Upper lobe of right lung (tissue), 1 donor: ENCODE data around the gene GRK2. TPM values are rescaled to one million over a fixed set of nuclear protein-coding genes. Genes with fewer than 3 reads are reported as not detected.

ENCODE experiments used
- ATAC-seq: fragments of 200-7000 bp; cut with Tn5 transposase; one replicate; pipeline ENCODE4 v1.9.1; 2020; ENCODE audit warnings: mild to moderate bottlenecking, moderate library complexity
- DNase-seq: peaks from one replicate; pipeline ENCODE4 v3.0.0-alpha.2; 2020
- H3K27ac ChIP-seq: fragments of 200-600 bp; one replicate; pipeline ENCODE4 v1.8.0; 2022
- H3K27me3 ChIP-seq: fragments of 200-600 bp; one replicate; pipeline ENCODE4 v1.8.0; 2022; ENCODE audit warnings: mild to moderate bottlenecking
- H3K36me3 ChIP-seq: fragments of 200-600 bp; one replicate; pipeline ENCODE4 v1.8.0; 2022
- H3K4me1 ChIP-seq: fragments of 200-600 bp; one replicate; pipeline ENCODE4 v1.8.0; 2022
- H3K4me3 ChIP-seq: fragments of 200-600 bp; one replicate; pipeline ENCODE4 v1.8.0; 2022; ENCODE audit warnings: mild to moderate bottlenecking
- H3K9me3 ChIP-seq: fragments of 200-600 bp; one replicate; pipeline ENCODE4 v1.8.0; 2022
- intact Hi-C: fragments of 100-400 bp; cut with DNase I; formaldehyde crosslinking; loops from one replicate; pipeline ENCODE4 v1.11.0; 2022
- total RNA-seq: library from RNA; stranded (reverse); fragmentation: NEBNext Ultra II Directional; extraction: Animal tissue kit (Norgen Biotek cat#: 25700); gene quantifications from one replicate; pipeline ENCODE4 v1.2.1, GENCODE V29; 2021
- TF ChIP-seq, protein P1 (sequence below): fragments of 200-600 bp; IDR thresholded peaks from one replicate; pipeline ENCODE4 v1.8.0; 2022; ENCODE audit warnings: antibody characterized with exemption
- donor health status: DM: no; HTN: yes; CAD: no; lungs with severe emphysema.

The GRK2 gene
- total RNA-seq, 1 donor from 2014 or later, result 98.4 TPM

DNA sequence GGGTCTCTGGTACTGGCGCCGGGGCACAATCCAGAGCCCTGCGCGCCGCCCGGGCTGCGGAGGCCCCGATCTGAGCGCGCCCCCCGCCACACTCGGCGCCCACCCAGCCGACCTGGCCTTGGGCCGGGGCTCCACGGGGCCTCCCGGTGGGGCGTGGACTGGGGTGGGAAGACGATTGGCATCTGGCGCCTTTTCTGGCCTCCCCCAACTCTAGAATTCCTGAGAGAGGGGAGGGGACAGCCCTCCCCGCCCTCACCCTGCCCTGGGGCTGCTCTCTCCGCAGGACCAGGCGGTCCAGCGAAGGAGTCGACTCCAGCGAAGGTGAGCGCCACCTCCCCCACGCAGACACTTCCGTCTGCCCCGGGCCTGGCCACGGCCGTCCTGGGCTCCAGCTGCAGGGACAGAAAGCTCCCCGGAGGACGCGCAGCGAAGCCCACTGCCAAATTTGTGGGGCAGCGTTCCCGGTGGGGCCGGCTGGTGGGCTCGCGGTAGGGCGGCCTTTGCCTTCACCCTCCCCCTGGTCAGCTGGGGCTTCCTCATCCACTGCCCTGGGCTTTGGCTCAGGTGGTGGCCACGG, 37.6 kb downstream of the GRK2 start:
- Histone ChIP-seq H3K4me1 (peaks cover 25% of the 10 kb centered on the region), H3K27ac (peak overlapping the region; percentile 86), H3K36me3 (peaks cover 43% of the 10 kb centered on the region), H3K4me3 (peak overlapping the region; percentile 99), H3K9me3 (no peaks in the 10 kb centered on the region), H3K27me3 (no peaks in the 10 kb centered on the region)
- DNase-seq (peak; percentile 79), ATAC-seq (peak; percentile 50)
- TF ChIP-seq, protein P1, sequence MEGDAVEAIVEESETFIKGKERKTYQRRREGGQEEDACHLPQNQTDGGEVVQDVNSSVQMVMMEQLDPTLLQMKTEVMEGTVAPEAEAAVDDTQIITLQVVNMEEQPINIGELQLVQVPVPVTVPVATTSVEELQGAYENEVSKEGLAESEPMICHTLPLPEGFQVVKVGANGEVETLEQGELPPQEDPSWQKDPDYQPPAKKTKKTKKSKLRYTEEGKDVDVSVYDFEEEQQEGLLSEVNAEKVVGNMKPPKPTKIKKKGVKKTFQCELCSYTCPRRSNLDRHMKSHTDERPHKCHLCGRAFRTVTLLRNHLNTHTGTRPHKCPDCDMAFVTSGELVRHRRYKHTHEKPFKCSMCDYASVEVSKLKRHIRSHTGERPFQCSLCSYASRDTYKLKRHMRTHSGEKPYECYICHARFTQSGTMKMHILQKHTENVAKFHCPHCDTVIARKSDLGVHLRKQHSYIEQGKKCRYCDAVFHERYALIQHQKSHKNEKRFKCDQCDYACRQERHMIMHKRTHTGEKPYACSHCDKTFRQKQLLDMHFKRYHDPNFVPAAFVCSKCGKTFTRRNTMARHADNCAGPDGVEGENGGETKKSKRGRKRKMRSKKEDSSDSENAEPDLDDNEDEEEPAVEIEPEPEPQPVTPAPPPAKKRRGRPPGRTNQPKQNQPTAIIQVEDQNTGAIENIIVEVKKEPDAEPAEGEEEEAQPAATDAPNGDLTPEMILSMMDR, result no peak
- intact Hi-C loops, result no loop called here

DNA sequence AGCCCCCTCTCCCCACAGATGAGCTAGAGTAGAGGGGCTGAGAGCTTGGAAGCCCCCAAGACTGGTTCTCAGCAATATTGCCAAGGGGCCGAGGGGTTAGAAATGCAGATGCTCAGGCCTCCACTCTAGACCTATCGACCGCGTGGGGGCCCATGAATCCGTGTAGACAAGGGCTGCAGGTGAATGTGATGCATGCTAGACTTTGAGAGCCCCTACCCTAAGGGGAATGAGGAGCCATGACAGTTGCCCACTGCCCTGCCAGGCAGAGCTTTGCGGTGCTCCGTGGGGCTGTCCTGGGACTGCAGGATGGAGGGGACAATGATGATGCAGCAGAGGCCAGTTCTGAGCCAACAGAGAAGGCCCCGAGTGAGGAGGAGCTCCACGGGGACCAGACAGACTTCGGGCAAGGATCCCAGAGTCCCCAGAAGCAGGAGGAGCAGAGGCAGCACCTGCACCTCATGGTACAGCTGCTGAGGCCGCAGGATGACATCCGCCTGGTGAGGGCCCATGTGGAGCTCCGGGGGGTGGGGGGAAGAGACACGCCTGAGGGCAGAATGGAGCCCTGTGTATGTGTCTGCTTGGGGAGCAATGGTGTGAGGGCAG, 38.3 kb downstream of the GRK2 start:
- intact Hi-C loops, result no loop called here
- peak; percentile 56 for DNase-seq
- no peaks in the 10 kb centered on the region for H3K9me3 ChIP-seq
- ATAC-seq, result no peak
- peaks cover 43% of the 10 kb centered on the region for H3K36me3 ChIP-seq
- H3K4me3 ChIP-seq, result peak overlapping the region; percentile 99
- no peaks in the 10 kb centered on the region for H3K27me3 ChIP-seq
- peaks cover 25% of the 10 kb centered on the region for H3K4me1 ChIP-seq
- TF ChIP-seq, protein P1, result no peak
- H3K27ac ChIP-seq, result peak overlapping the region; percentile 86

DNA sequence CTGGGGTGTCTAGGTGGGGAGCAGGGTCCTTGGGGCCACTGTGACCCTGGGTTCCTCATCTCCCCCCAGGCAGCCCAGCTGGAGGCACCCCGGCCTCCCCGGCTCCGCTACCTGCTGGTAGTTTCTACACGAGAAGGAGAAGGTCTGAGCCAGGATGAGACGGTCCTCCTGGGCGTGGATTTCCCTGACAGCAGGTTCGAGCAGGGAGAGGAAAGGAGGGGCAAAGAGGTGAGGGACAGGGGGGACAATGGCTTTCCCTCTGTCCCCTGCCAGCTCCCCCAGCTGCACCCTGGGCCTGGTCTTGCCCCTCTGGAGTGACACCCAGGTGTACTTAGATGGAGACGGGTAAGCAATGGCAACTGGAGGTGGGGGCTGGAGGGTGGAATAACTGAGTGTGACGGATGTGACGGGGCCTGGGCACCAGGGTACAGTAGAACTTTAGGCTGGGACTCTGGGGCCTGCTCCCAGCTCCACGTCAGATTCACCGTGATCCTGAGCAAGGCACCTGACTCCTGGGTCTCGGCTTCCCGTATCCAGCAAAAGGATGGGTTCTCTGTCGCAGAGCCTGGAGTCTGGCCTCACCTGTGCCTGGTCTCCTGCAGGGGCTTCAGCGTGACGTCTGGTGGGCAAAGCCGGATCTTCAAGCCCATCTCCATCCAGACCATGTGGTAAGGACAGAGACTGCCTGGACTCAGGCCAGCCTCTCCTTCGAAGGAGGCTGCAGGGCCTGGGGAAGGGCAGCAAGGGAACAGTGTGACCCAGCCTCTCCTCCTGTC, 40.7 kb downstream of the GRK2 start:
- ATAC-seq, result no peak
- Histone ChIP-seq H3K27ac (no peak overlapping the region), H3K4me3 (no peak overlapping the region), H3K36me3 (peaks cover 30% of the 10 kb centered on the region), H3K4me1 (peaks cover 18% of the 10 kb centered on the region), H3K27me3 (no peaks in the 10 kb centered on the region), H3K9me3 (no peaks in the 10 kb centered on the region)
- TF ChIP-seq, protein P1, result no peak
- peak; percentile 60 for DNase-seq
- intact Hi-C loops, result no loop called here

DNA sequence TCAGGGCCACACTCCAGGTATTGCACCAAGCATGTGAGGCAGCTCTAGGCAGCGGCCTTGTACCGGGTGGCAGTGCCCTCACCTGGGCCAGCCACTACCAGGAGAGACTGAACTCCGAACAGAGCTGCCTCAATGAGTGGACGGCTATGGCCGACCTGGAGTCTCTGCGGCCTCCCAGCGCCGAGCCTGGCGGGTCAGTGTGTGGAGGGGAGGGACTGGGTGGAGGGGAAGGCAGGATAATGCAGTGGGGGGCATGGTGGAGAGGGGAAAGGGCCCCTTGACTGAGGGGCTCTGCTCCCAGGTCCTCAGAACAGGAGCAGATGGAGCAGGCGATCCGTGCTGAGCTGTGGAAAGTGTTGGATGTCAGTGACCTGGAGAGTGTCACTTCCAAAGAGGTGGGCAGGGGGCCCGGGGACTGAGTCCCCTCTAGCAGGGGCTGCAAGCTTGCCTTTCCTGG, 41.3 kb downstream of the GRK2 start:
- H3K27me3 ChIP-seq, result no peaks in the 10 kb centered on the region
- DNase-seq (peak; percentile 56), ATAC-seq (no peak)
- H3K4me3 ChIP-seq, result no peak overlapping the region
- no peaks in the 10 kb centered on the region for H3K9me3 ChIP-seq
- peaks cover 14% of the 10 kb centered on the region for H3K4me1 ChIP-seq
- no peak overlapping the region for H3K27ac ChIP-seq
- intact Hi-C loops, result no loop called here
- peaks cover 30% of the 10 kb centered on the region for H3K36me3 ChIP-seq
- TF ChIP-seq, protein P1, result no peak

DNA sequence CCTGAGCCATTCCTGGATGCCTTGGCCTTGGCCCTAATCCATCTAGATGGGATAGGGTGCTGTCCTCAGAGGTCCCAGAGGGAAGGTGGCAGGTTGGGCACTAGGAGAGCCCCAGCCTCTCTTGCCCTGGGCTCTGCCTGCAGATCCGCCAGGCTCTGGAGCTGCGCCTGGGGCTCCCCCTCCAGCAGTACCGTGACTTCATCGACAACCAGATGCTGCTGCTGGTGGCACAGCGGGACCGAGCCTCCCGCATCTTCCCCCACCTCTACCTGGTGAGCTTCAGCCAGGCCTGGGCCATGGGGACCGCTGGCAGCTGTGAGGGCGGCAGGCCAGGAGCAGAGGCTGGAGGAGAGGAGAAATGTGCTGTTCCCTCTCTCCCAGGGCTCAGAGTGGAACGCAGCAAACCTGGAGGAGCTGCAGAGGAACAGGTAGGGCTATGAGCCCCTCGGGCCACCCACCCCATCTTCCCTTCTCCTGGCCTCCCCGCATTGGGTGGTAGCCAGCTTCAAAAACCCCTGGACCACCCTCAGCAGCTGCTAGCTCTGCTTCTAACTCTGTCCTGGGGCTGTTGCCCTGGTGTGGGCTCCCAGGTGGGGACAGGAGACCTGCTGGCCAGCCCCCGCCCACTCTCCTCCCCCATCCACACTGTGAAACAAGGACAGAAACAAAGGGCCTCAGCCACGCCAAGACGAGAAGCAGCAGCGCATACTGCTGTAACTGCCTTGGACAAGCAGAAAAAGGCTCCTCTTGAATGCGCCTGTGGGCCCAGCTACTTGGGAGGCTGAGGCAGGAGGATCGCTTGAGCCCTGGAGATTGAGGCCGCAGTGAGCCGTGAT, 42.0 kb downstream of the GRK2 start:
- Histone ChIP-seq H3K4me1 (peaks cover 14% of the 10 kb centered on the region), H3K4me3 (no peak overlapping the region), H3K9me3 (no peaks in the 10 kb centered on the region), H3K36me3 (peaks cover 30% of the 10 kb centered on the region), H3K27ac (no peak overlapping the region), H3K27me3 (no peaks in the 10 kb centered on the region)
- ATAC-seq (no peak), DNase-seq (peak; percentile 58)
- intact Hi-C loops, result no loop called here
- TF ChIP-seq, protein P1, result no peak
